HEK293 (cell line): ENCODE results near the gene TRPC4AP.

ENCODE experiments used
- CTCF ChIA-PET: fragments of 350-600 bp; formaldehyde crosslinking; extraction: SDS; loops from one replicate; lab custom pipeline; 2021; ENCODE audit warnings: antibody characterized with exemption; lab: Yijun Ruan, JAX
- POLR2A ChIA-PET: fragments of 300-600 bp; formaldehyde crosslinking; extraction: SDS; loops from one replicate; lab custom pipeline; 2020; ENCODE audit warnings: antibody characterized with exemption, inconsistent platforms; lab: Yijun Ruan, JAX
- H3K27ac ChIP-seq: fragments of 200-500 bp; sonication (Bioruptor generic); 2 replicates; pipeline ENCODE4 v1.5.1; 2014; ENCODE audit warnings: low read depth, low read length, control low read depth, inconsistent platforms; ENCODE audit errors: extremely low read depth
- H3K36me3 ChIP-seq, 2 experiments: fragments of 200-500 bp in 1 of 2; sonication (Bioruptor generic) in 1 of 2; 1 replicate in 1 of 2; 2 replicates in 1 of 2; pipeline ENCODE4 v1.5.1; 2014 to 2017; ENCODE audit warnings: inconsistent platforms in 2 of 2, low read length in 2 of 2; ENCODE audit not compliant: control insufficient read depth in 2 of 2, insufficient read depth in 1 of 2
- H3K4me1 ChIP-seq: fragments of 200-500 bp; sonication (Bioruptor generic); 2 replicates; pipeline ENCODE4 v1.5.1; 2014; ENCODE audit warnings: mild to moderate bottlenecking, low read length, inconsistent platforms; ENCODE audit not compliant: control insufficient read depth, insufficient read depth
- H3K4me3 ChIP-seq: 2 replicates; pipeline ENCODE4 v1.5.1; 2011; ENCODE audit warnings: low read depth, mild to moderate bottlenecking, control low read depth, low read length, moderate library complexity
- H3K9me3 ChIP-seq: fragments of 200-500 bp; sonication (Bioruptor generic); 2 replicates; pipeline ENCODE4 v1.5.1; 2014; ENCODE audit warnings: low read depth, low read length, inconsistent platforms; ENCODE audit not compliant: control insufficient read depth, insufficient read depth
- BCL6B ChIP-seq: fragments of 450-650 bp; formaldehyde crosslinking; IDR thresholded peaks from 2 replicates; pipeline ENCODE4 v1.5.1; 2017; ENCODE audit warnings: missing biosample characterization, missing genetic modification characterization
- GLI4 ChIP-seq: fragments of 450-650 bp; formaldehyde crosslinking; IDR thresholded peaks from 2 replicates; pipeline ENCODE4 v1.5.1; 2016; ENCODE audit warnings: missing biosample characterization, missing genetic modification characterization
- KLF10 ChIP-seq: fragments of 450-650 bp; IDR thresholded peaks from 2 replicates; pipeline ENCODE4 v1.5.1; 2018; ENCODE audit warnings: missing biosample characterization, mild to moderate bottlenecking, missing genetic modification characterization
- KLF7 ChIP-seq: fragments of 450-650 bp; formaldehyde crosslinking; IDR thresholded peaks from 2 replicates; pipeline ENCODE4 v1.5.1; 2016; ENCODE audit warnings: missing biosample characterization, missing genetic modification characterization, borderline replicate concordance
- PATZ1 ChIP-seq: fragments of 450-650 bp; formaldehyde crosslinking; IDR thresholded peaks from 2 replicates; pipeline ENCODE4 v1.5.1; 2016; ENCODE audit warnings: missing biosample characterization, missing genetic modification characterization
- PBX3 ChIP-seq: sonication (generic); formaldehyde crosslinking; IDR thresholded peaks from 2 replicates; pipeline ENCODE4 v1.8.1; 2022; ENCODE audit warnings: mild to moderate bottlenecking, moderate library complexity, missing genetic modification reagents
- SCRT1 ChIP-seq: fragments of 450-650 bp; formaldehyde crosslinking; IDR thresholded peaks from 2 replicates; pipeline ENCODE4 v1.5.1; 2016; ENCODE audit warnings: missing biosample characterization, missing genetic modification characterization, borderline replicate concordance
- SP2 ChIP-seq: fragments of 450-650 bp; formaldehyde crosslinking; IDR thresholded peaks from 2 replicates; pipeline ENCODE4 v1.5.1; 2016; ENCODE audit warnings: missing biosample characterization, missing genetic modification characterization
- SP3 ChIP-seq: fragments of 450-650 bp; formaldehyde crosslinking; IDR thresholded peaks from 2 replicates; pipeline ENCODE4 v1.5.1; 2016; ENCODE audit warnings: missing biosample characterization, missing genetic modification characterization
- ZBTB1 ChIP-seq: fragments of 450-650 bp; formaldehyde crosslinking; IDR thresholded peaks from 2 replicates; pipeline ENCODE4 v1.5.1; 2016; ENCODE audit warnings: missing biosample characterization, missing genetic modification characterization
- ZNF169 ChIP-seq: fragments of 450-650 bp; formaldehyde crosslinking; IDR thresholded peaks from 2 replicates; pipeline ENCODE4 v1.5.1; 2016; ENCODE audit warnings: missing biosample characterization, missing genetic modification characterization
- ZNF214 ChIP-seq: fragments of 450-650 bp; formaldehyde crosslinking; IDR thresholded peaks from 2 replicates; pipeline ENCODE4 v1.5.1; 2017; ENCODE audit warnings: missing biosample characterization, mild to moderate bottlenecking, missing genetic modification characterization, borderline replicate concordance
- ZNF292 ChIP-seq: fragments of 450-650 bp; formaldehyde crosslinking; IDR thresholded peaks from 2 replicates; pipeline ENCODE4 v1.5.1; 2016; ENCODE audit warnings: low read depth, missing biosample characterization, missing genetic modification characterization, borderline replicate concordance
- ZNF391 ChIP-seq: fragments of 450-650 bp; formaldehyde crosslinking; IDR thresholded peaks from 2 replicates; pipeline ENCODE4 v1.5.1; 2016; ENCODE audit warnings: low read depth, missing biosample characterization, missing genetic modification characterization, borderline replicate concordance
- ZNF560 ChIP-seq: fragments of 450-650 bp; formaldehyde crosslinking; IDR thresholded peaks from 2 replicates; pipeline ENCODE4 v1.5.1; 2017; ENCODE audit warnings: missing biosample characterization, missing genetic modification characterization, borderline replicate concordance
- ZNF571 ChIP-seq: fragments of 450-650 bp; formaldehyde crosslinking; IDR thresholded peaks from 2 replicates; pipeline ENCODE4 v1.5.0; 2017; ENCODE audit warnings: missing biosample characterization, missing genetic modification characterization
- ZNF585B ChIP-seq: fragments of 450-650 bp; formaldehyde crosslinking; IDR thresholded peaks from 2 replicates; pipeline ENCODE4 v1.5.1; 2016; ENCODE audit warnings: missing biosample characterization, missing genetic modification characterization
- ZNF596 ChIP-seq: fragments of 450-650 bp; IDR thresholded peaks from 2 replicates; pipeline ENCODE4 v1.5.0; 2018; ENCODE audit warnings: missing biosample characterization, mild to moderate bottlenecking, missing genetic modification characterization, moderate library complexity
- ZNF623 ChIP-seq: fragments of 450-650 bp; formaldehyde crosslinking; IDR thresholded peaks from 2 replicates; pipeline ENCODE4 v1.5.1; 2016; ENCODE audit warnings: missing biosample characterization, missing genetic modification characterization
- ZNF792 ChIP-seq: fragments of 450-650 bp; formaldehyde crosslinking; IDR thresholded peaks from 2 replicates; pipeline ENCODE4 v1.5.1; 2016; ENCODE audit warnings: missing biosample characterization, missing genetic modification characterization
- TF ChIP-seq, protein P1 (sequence below): fragments of 450-650 bp; formaldehyde crosslinking; IDR thresholded peaks from 2 replicates; pipeline ENCODE4 v1.5.1; 2016; ENCODE audit warnings: missing biosample characterization, missing genetic modification characterization

Gene TRPC4AP

DNA sequence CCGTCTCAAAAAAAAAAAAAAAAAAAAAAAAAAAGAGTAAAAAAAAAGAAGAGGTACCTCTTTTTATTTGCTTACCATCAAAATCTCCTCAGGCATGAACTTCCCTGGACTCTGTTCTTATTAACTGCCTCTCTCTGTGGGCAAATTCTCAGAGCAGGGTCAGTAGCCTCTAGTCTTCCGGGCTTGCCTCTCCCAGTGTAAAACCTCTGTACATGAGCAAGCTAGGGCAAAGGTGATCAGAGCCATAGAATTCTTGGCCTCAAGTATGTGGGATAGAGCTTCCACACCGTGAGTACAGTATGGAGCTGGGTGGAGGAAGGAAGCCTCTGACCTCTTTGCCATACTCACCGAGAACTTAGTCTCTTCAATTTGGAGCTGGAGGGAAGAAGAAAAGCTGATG is 58.5 kb downstream of the TRPC4AP start:
- Histone ChIP-seq H3K4me3 (no peak overlapping the region), H3K9me3 (no peaks in the 10 kb centered on the region), H3K4me1 (no peaks in the 10 kb centered on the region), H3K36me3 (peaks cover 29 to 62% of the 10 kb centered on the region in 2 experiments), H3K27ac (no peak overlapping the region)
- TF ChIP-seq ZNF792 (tag by site-specific recombination), result no peak
- no peak for TF ChIP-seq PATZ1 (tag by site-specific recombination)
- no peak for TF ChIP-seq ZNF571 (tag by site-specific recombination)
- TF ChIP-seq ZNF560, result no peak
- ChIA-PET POLR2A (no interaction called here), CTCF (no interaction called here)

GRCh38 chr20:35030136-35030535 is 62.5 kb downstream of the TRPC4AP start:
- H3K4me1 ChIP-seq, result no peaks in the 10 kb centered on the region
- ChIA-PET POLR2A (no interaction called here), CTCF (no interaction called here)
- H3K4me3 ChIP-seq, result no peak overlapping the region
- TF ChIP-seq, protein P1, sequence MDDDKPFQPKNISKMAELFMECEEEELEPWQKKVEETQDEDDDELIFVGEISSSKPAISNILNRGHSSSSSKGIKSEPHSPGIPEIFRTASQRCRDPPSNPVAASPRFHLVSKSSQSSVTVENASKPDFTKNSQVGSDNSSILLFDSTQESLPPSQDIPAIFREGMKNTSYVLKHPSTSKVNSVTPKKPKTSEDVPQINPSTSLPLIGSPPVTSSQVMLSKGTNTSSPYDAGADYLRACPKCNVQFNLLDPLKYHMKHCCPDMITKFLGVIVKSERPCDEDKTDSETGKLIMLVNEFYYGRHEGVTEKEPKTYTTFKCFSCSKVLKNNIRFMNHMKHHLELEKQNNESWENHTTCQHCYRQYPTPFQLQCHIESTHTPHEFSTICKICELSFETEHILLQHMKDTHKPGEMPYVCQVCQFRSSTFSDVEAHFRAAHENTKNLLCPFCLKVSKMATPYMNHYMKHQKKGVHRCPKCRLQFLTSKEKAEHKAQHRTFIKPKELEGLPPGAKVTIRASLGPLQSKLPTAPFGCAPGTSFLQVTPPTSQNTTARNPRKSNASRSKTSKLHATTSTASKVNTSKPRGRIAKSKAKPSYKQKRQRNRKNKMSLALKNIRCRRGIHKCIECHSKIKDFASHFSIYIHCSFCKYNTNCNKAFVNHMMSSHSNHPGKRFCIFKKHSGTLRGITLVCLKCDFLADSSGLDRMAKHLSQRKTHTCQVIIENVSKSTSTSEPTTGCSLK (tag by site-specific recombination), result no peak
- TF ChIP-seq ZNF292 (tag by site-specific recombination), result no peak
- no peak for TF ChIP-seq SP2 (tag by site-specific recombination)
- no peak for TF ChIP-seq ZBTB1 (tag by site-specific recombination)
- TF ChIP-seq SP3, result no peak
- no peak for TF ChIP-seq GLI4 (tag by site-specific recombination)
- no peak for TF ChIP-seq BCL6B (tag by site-specific recombination)
- TF ChIP-seq ZNF585B, result no peak
- TF ChIP-seq ZNF169 (tag by site-specific recombination), result no peak
- no peak for TF ChIP-seq ZNF596 (tag by site-specific recombination)
- no peak for TF ChIP-seq ZNF391 (tag by site-specific recombination)
- TF ChIP-seq ZNF623 (tag by site-specific recombination), result no peak
- no peak for TF ChIP-seq ZNF214 (tag by site-specific recombination)
- no peak for TF ChIP-seq SCRT1 (tag by site-specific recombination)
- TF ChIP-seq KLF7 (tag by site-specific recombination), result no peak
- no peak for TF ChIP-seq KLF10 (tag by site-specific recombination)
- TF ChIP-seq ZNF792 (tag by site-specific recombination), result no peak
- TF ChIP-seq PBX3 (CRISPR knock-in tag), result no peak
- H3K27ac ChIP-seq, result no peak overlapping the region
- peaks cover 34 to 59% of the 10 kb centered on the region in 2 experiments for H3K36me3 ChIP-seq
- no peaks in the 10 kb centered on the region for H3K9me3 ChIP-seq
